ENCODE measurements around the gene ZNF569. TPM values are rescaled to one million over a fixed set of nuclear protein-coding genes. Genes with fewer than 3 reads are reported as not detected.

The ZNF569 gene
- 1 to 10 TPM; 3.6 to 6.2 TPM for total RNA-seq

DNA sequence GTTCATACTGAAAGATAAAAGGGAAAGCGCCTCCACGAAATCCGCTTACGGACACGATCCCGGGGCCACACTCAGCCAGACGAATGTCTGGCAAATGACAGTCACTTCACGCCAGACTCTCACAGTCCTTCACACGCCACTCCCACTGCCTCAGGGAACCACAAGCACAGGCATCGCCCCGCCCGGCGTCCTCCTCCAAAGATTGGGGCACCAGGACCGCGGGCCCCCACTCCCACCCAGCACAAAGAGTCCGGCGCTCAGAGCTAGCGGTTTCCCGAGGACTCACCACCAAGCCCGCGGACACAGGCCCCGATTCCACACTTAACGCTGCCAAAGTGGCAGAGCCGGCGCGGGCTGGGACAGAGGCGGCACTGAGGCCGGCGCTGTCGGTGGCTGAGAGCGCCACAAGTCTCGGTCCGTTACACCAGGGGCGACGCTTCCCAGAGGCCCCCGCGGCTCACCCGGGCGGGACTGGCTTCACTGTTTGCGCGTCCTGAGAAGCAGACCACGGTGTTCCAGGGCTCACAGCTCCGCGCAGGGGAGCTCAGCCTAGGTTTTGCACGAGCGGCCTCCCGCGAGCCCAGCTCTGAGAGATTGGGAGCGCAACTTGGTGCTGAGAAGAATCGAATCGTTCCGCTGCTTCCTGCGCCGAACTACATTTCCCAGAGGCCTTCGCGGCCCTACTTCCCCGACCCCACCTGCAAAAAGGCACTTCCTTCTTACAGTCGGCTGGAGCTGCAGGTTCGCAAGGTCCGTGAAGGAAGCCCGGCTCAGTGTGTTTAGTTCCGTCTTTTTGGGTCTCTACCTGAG, at the start of gene ZNF569:
Gene ZNF569 (minus strand): TSS at position 647 of the 810 bp plus-strand sequence. CDS start 22,523 bp downstream, outside the sequence.
- peak; percentile 84 to 86 for ATAC-seq

DNA sequence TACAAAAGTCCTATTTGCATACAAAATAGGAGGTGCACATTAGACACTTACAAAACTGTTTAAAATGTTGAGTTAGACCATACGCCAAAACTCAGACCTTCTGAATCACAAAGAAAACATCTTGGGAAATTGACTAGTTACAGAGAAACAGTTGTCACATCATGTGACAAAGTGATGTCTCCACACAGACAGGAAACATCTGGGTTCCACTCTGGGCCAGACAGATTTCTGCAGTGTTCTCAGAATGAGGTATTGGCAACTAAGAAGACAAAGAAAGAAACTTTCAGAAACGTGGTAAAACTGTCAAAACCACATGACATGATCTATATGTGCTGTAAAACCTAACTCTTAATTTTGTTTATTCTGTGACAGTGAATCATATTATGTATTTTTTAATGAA, 46.2 kb upstream of the ZNF569 start:
- DNase-seq (ENCODE audit: low spot score), result peak; percentile 63
- Mint-ChIP-seq H3K27me3 (no peaks in the 10 kb centered on the region), H3K36me3 (peaks cover 40% of the 10 kb centered on the region), H3K4me1 (ENCODE audit: low read depth in 2 of 2) (peaks cover 7 to 10% of the 10 kb centered on the region in 2 donors), H3K4me3 (peak overlapping the region; percentile 18), H3K27ac (peak overlapping the region; percentile 17 to 84), H3K9me3 (peaks cover 10% of the 10 kb centered on the region)
- peak; percentile 66 to 94 for ATAC-seq

More for the DNA sequence above, at the start of gene ZNF569:
- H3K27me3 Mint-ChIP-seq, result no peaks in the 10 kb centered on the region
- peak within 1 kb of the TSS; percentile 97 for H3K4me3 Mint-ChIP-seq
- peak; percentile 92 for DNase-seq (ENCODE audit: low spot score)
- peaks cover 28 to 32% of the 10 kb centered on the region in 2 donors for H3K4me1 Mint-ChIP-seq (ENCODE audit: low read depth in 2 of 2)
- H3K9me3 Mint-ChIP-seq, result peaks cover 8% of the 10 kb centered on the region
- peaks cover 27% of the 10 kb centered on the region for H3K36me3 Mint-ChIP-seq
- H3K27ac Mint-ChIP-seq, result peak within 1 kb of the TSS; percentile 83 to 91

DNA sequence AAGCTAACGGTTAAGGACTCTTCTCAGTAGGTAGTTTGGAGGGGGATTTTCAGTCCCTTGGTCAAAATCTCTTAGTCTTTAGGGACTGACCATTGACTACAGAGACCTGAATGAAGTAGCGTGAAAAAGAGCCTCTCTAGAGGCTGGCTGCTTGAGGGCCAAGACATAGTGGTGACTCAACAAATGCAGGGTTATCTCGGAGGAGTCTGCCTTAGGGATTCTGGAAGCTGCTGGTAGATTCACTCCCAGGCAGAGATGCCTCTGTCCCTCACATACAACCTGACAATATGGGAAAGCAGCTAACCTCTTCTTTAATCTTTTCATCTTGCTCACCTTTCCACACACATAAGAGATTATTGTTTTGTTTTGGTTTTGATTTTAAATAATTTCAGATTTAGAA, 44.6 kb upstream of the ZNF569 start:
- Mint-ChIP-seq H3K36me3 (peaks cover 40% of the 10 kb centered on the region), H3K4me3 (no peak overlapping the region), H3K4me1 (ENCODE audit: low read depth in 2 of 2) (peaks cover 7 to 10% of the 10 kb centered on the region in 2 donors), H3K27me3 (no peaks in the 10 kb centered on the region), H3K27ac (no peak overlapping the region), H3K9me3 (peaks cover 10% of the 10 kb centered on the region)
- no peak for ATAC-seq
- DNase-seq (ENCODE audit: low spot score), result no peak

DNA sequence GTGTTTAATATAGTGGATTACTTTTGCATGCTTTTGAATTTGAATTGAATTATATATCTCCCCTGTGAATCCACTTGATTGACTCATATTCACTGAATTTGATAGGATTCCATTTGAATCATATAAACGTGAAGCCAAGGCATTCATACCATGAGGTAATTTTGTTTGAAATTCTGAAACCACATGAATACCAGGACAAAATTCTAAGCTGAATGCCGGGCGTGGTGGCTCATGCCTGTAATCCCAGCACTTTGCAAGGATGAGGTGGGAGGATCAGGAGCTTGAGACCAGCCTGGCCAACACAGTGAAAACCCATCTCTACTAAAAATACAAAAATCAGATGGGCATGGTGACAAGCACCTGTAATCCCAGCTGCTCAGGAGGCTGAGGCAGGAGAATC, 43.9 kb upstream of the ZNF569 start:
- ATAC-seq, result no peak
- Mint-ChIP-seq H3K27ac (no peak overlapping the region), H3K27me3 (no peaks in the 10 kb centered on the region), H3K4me3 (no peak overlapping the region), H3K4me1 (ENCODE audit: low read depth in 2 of 2) (peaks cover 7 to 10% of the 10 kb centered on the region in 2 donors), H3K9me3 (peaks cover 10% of the 10 kb centered on the region), H3K36me3 (peaks cover 40% of the 10 kb centered on the region)
- no peak for DNase-seq (ENCODE audit: low spot score)

DNA sequence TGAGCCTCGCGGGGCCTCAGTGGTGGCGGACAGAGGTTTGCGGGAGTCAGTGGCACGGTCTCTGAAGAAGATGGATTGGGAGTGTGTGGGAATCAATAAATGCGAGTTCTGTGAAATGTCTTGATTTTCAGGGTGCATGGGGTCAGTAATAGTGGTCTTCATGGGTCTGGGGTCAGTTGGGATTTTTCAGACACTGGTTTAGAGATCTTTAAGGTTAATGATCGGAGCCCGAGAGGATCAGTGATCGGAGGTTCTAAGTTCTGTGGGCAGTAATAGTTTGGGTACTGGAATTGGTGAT, 39.9 kb upstream of the ZNF569 start:
- no peak for ATAC-seq
- H3K36me3 Mint-ChIP-seq, result peaks cover 16% of the 10 kb centered on the region
- H3K27me3 Mint-ChIP-seq, result no peaks in the 10 kb centered on the region
- no peak overlapping the region for H3K4me3 Mint-ChIP-seq
- no peaks in the 10 kb centered on the region for H3K9me3 Mint-ChIP-seq
- H3K4me1 Mint-ChIP-seq (ENCODE audit: low read depth in 2 of 2), result no peaks in the 10 kb centered on the region
- H3K27ac Mint-ChIP-seq, result no peak overlapping the region
- DNase-seq (ENCODE audit: low spot score), result no peak

DNA sequence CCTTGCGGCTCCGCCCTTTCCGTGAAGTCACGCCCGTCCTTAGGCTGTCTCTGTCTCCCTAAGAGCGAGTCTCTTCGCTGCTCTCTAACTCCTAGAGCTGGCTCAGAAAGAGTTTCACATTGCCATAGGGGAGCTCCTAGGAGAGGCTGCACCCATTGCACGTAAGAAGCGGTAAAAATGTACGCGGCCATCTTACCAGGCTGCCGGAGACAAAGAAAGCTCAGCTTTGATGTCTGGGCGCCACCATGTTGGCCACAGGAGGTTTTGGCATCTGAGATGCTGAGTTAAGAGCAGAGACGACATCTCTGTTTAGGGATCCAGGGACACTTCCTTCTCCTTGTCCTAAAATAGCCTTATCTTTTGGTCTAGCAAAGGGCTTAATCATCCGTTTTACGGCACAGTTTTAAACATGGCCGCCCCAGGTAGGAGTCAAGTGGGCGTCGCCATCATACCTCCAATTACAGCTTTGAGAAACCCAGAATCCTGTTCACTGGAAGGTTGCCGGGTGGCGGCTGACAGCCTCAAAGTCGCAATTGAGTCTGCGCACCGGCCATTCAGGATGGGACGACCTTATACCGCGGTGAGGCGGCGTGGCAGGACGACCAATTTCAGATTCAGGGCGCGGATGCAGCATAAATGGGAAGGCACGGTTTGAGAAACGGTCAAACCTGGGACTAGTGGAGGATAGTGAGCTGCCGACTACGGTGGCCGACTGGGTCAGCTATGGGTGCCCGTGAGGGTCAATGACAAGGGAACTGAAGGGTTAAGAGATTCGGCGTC, 39.3 kb upstream of the ZNF569 start, which contains the start of gene ZNF793:
Gene ZNF793 (plus strand): TSS at position 553 of the 780 bp plus-strand sequence. CDS start 16,501 bp downstream, outside the sequence.
- H3K9me3 Mint-ChIP-seq, result no peaks in the 10 kb centered on the region
- DNase-seq (ENCODE audit: low spot score) (peak; percentile 83), ATAC-seq (peak; percentile 85 to 91)
- no peaks in the 10 kb centered on the region for H3K4me1 Mint-ChIP-seq (ENCODE audit: low read depth in 2 of 2)
- no peak within 1 kb of the TSS for H3K4me3 Mint-ChIP-seq
- no peaks in the 10 kb centered on the region for H3K27me3 Mint-ChIP-seq
- H3K27ac Mint-ChIP-seq, result no peak within 1 kb of the TSS
- peaks cover 12% of the 10 kb centered on the region for H3K36me3 Mint-ChIP-seq

DNA sequence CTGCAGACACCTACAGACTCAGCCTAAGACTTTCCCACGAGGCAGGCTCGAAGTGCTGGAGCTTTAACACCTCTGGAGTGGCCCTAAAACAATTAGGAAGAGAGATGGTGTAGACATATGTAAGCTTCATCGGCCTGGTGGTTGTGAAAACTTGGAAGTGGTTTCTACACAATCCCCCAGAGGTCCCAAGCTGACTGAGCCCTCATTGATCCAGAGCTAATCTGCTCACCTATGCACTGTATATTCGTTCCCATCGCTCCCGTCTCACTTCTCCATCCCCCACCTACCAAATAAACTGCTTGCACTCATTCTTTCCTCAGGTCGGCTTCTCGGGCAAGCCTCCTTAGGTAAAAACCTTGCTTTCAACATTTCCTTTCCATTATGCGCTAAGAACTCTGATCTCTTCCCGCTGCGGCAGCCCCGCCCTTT, 38.7 kb upstream of the ZNF569 start:
- Mint-ChIP-seq H3K36me3 (peaks cover 8% of the 10 kb centered on the region), H3K27me3 (no peaks in the 10 kb centered on the region), H3K27ac (no peak overlapping the region), H3K4me3 (no peak overlapping the region), H3K9me3 (no peaks in the 10 kb centered on the region), H3K4me1 (ENCODE audit: low read depth in 2 of 2) (no peaks in the 10 kb centered on the region)
- ATAC-seq (peak; percentile 14 to 60), DNase-seq (ENCODE audit: low spot score) (no peak)

DNA sequence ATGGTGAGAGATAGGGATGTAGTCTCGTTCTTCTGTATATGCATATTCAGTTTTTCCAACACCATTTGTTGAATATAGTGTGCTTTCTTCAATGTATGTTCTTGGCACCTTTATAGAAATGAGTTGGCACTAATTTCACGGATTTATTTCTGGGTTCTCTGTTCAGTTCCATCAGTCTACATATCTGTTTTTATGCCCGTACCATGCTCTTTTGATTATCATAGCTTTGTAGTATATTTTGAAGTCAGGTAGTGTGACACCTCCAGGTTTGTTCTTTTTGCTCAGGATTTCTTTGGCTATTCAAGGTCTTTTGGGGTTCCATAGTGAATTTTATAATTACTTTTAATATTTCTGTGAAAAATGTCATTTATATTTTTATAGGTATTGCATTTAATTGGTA, 25.0 kb upstream of the ZNF569 start:
- no peaks in the 10 kb centered on the region for H3K27me3 Mint-ChIP-seq
- no peaks in the 10 kb centered on the region for H3K4me1 Mint-ChIP-seq (ENCODE audit: low read depth in 2 of 2)
- peaks cover 24% of the 10 kb centered on the region for H3K9me3 Mint-ChIP-seq
- H3K36me3 Mint-ChIP-seq, result peaks cover 52% of the 10 kb centered on the region
- DNase-seq (ENCODE audit: low spot score) (no peak), ATAC-seq (no peak)
- no peak overlapping the region for H3K27ac Mint-ChIP-seq
- no peak overlapping the region for H3K4me3 Mint-ChIP-seq

DNA sequence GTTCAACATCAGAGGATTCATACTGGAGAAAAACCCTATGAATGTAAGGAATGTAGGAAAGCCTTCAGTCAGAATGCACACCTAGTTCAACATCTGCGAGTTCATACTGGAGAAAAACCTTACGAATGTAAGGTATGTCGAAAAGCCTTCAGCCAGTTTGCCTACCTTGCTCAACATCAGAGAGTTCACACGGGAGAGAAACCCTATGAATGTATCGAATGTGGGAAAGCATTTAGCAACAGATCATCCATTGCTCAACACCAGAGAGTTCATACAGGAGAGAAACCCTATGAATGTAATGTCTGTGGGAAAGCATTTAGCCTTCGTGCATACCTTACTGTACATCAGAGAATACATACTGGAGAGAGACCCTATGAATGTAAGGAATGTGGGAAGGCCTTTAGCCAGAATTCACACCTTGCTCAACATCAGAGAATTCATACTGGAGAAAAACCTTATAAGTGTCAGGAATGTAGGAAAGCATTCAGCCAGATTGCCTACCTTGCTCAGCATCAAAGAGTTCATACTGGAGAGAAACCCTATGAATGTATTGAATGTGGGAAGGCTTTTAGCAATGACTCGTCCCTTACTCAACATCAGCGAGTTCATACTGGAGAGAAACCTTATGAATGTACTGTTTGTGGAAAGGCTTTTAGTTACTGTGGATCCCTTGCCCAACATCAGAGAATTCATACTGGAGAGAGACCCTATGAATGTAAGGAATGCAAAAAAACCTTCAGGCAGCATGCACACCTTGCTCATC, 17.3 kb upstream of the ZNF569 start:
- peaks cover 31% of the 10 kb centered on the region for H3K9me3 Mint-ChIP-seq

DNA sequence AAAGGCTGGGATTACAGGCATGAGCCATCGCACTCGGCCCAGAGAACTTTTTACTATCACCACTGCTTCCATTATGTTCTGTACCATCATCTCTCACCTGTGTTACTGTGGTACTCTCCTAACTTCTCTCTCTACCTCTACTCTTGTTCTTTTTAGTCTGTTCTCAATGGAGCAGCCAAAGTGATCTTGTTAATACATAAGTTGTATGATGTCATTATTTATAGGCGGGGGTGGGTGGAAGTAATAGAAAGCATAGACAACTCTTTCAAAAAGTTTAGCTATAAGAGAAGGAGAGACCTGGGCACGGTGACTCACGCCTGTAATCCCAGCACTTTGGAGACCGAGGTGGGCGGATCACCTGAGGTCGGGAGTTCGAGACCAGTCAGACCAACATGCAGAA, 4.9 kb upstream of the ZNF569 start:
- peaks cover 37% of the 10 kb centered on the region for H3K36me3 Mint-ChIP-seq
- no peak for DNase-seq (ENCODE audit: low spot score)
- no peak for ATAC-seq
- no peak overlapping the region for H3K4me3 Mint-ChIP-seq
- no peak overlapping the region for H3K27ac Mint-ChIP-seq
- peaks cover 6% of the 10 kb centered on the region for H3K9me3 Mint-ChIP-seq
- no peaks in the 10 kb centered on the region for H3K27me3 Mint-ChIP-seq
- H3K4me1 Mint-ChIP-seq (ENCODE audit: low read depth in 2 of 2), result peaks cover 20 to 26% of the 10 kb centered on the region in 2 donors

More for the DNA sequence above, 17.3 kb upstream of the ZNF569 start:
- Mint-ChIP-seq H3K36me3 (peaks cover 65% of the 10 kb centered on the region), H3K27me3 (no peaks in the 10 kb centered on the region), H3K4me1 (ENCODE audit: low read depth in 2 of 2) (no peaks in the 10 kb centered on the region), H3K4me3 (no peak overlapping the region), H3K27ac (no peak overlapping the region)
- ATAC-seq, result no peak
- no peak for DNase-seq (ENCODE audit: low spot score)

DNA sequence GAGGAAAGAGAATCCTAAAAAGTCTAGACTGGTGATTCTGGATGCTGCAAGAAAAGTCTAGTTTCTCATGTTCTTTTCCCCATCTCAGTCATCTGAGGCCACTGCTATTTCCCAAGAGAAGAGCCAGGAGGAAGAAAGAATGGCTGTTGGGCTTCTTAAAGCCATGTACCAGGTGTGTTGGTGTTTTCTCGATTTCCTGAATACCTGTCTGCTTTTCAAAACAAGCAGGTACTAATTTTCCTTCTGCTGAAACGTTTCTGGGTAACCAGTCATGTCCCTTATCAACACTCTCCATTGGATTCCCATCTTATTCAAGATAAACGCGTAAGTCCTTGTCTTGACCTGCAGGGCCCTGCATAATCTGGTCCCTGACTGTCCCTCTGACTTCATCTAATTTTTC, 3.0 kb upstream of the ZNF569 start:
- Mint-ChIP-seq H3K36me3 (peaks cover 19% of the 10 kb centered on the region), H3K27ac (peak overlapping the region; percentile 78 to 94), H3K9me3 (peaks cover 3% of the 10 kb centered on the region), H3K27me3 (no peaks in the 10 kb centered on the region), H3K4me1 (ENCODE audit: low read depth in 2 of 2) (peaks cover 26 to 32% of the 10 kb centered on the region in 2 donors), H3K4me3 (peak overlapping the region; percentile 97)
- DNase-seq (ENCODE audit: low spot score) (no peak), ATAC-seq (no peak)

DNA sequence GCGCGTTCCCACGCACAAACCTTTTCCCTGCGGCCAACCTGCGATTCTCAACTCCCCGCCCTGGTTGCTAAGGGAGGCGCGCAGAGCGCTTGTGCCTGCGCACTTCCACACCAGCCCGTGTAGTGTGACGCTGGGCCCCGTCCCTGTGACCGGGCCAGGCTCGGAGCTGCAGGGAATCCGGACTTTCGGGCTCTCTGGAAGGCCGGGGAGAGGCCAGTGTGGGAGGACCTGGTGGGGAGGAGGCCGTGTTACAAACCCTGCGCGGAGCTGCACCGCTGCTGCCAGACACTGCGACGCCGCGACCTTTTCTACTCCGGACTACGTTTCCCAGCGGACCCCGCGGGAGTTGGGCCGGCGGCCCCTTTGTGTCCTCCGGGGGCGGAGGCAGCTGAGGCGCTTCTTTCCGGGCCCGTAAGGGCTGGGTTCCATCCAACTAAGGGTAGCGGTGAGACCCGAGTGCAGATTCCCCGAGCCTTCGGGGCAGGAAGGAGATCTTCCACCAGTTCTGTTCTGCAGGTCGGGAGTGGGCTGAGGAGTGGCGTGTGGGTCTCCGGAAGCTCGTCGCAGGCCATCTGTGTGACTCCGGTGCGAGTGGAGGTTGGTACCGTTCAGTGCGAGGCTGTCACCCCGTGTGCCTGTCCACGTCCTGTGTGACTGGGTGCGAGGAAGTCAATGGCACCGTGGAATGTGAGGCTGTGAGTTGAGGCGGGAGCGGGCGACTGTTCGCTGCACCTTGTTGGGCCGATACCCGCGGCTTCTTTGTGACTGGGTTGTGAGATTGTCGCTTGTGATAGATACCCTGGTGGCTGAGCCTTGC, 1.9 kb upstream of the ZNF569 start, which contains the start of gene ZNF570:
Gene ZNF570 (plus strand): TSS at position 396 of the 817 bp plus-strand sequence. CDS start 999 bp downstream, outside the sequence.
- peaks cover 8% of the 10 kb centered on the region for H3K9me3 Mint-ChIP-seq
- H3K27ac Mint-ChIP-seq, result peak within 1 kb of the TSS; percentile 83 to 94
- peak; percentile 91 for DNase-seq (ENCODE audit: low spot score)
- ATAC-seq, result peak; percentile 83 to 87
- H3K4me1 Mint-ChIP-seq (ENCODE audit: low read depth in 2 of 2), result peaks cover 28 to 32% of the 10 kb centered on the region in 2 donors
- no peaks in the 10 kb centered on the region for H3K27me3 Mint-ChIP-seq
- peak within 1 kb of the TSS; percentile 97 for H3K4me3 Mint-ChIP-seq
- H3K36me3 Mint-ChIP-seq, result peaks cover 27% of the 10 kb centered on the region
